H1 (cell line): ENCODE results near the gene QRICH1. TPM values are rescaled to one million over a fixed set of nuclear protein-coding genes. Genes with fewer than 3 reads are reported as not detected.

Source experiments
- CTCF ChIA-PET: fragments of 300-600 bp; sonication (Branson Sonifier 250); formaldehyde crosslinking; loops from one replicate; lab custom pipeline; 2021; ENCODE audit not compliant: partially characterized antibody; lab: Charles Lee
- POLR2A ChIA-PET: fragments of 300-600 bp; sonication (Branson Sonifier 250); formaldehyde crosslinking; loops from one replicate; lab custom pipeline; 2021; ENCODE audit warnings: inconsistent platforms; ENCODE audit not compliant: partially characterized antibody; lab: Charles Lee
- DNase-seq, 2 experiments: peaks; one replicate each; pipeline versions ENCODE4 v3.0.0 to v3.0.0-alpha.2; 2010 to 2022; ENCODE audit warnings: low spot score in 2 of 2, low read depth in 1 of 2, mixed read lengths in 1 of 2
- FAIRE-seq: peaks from 2 replicates; lab custom pipeline; 2011; peaks lifted over from hg19 to GRCh38; lab: Jason Lieb, UNC
- H2AFZ ChIP-seq: 2 replicates; pipeline ENCODE4 v1.8.1; 2012; ENCODE audit warnings: low read length, inconsistent platforms
- H2AK5ac ChIP-seq: 2 replicates; pipeline ENCODE4 v1.6.1; 2013; ENCODE audit warnings: low read depth, low read length
- H2BK120ac ChIP-seq: replicated peaks from 2 replicates; pipeline ENCODE3; 2013; ENCODE audit warnings: low read depth, low read length, inconsistent platforms
- H2BK12ac ChIP-seq: 2 replicates; pipeline ENCODE4 v1.6.1; 2013; ENCODE audit warnings: low read depth, low read length
- H2BK15ac ChIP-seq: 2 replicates; pipeline ENCODE4 v1.6.1; 2013; ENCODE audit warnings: low read length
- H2BK20ac ChIP-seq: 2 replicates; pipeline ENCODE4 v1.6.1; 2013; ENCODE audit warnings: low read length
- H2BK5ac ChIP-seq: 2 replicates; pipeline ENCODE4 v1.6.1; 2013; ENCODE audit warnings: low read depth, low read length
- H3K14ac ChIP-seq: 2 replicates; pipeline ENCODE4 v1.6.1; 2013; ENCODE audit warnings: inconsistent platforms; ENCODE audit not compliant: insufficient read length
- H3K18ac ChIP-seq: 2 replicates; pipeline ENCODE4 v1.6.1; 2013; ENCODE audit warnings: low read length; ENCODE audit errors: extremely low read depth
- H3K23ac ChIP-seq: 2 replicates; pipeline ENCODE4 v1.6.1; 2013; ENCODE audit warnings: inconsistent platforms; ENCODE audit not compliant: insufficient read length
- H3K23me2 ChIP-seq: 2 replicates; pipeline ENCODE4 v1.6.1; 2013; ENCODE audit warnings: low read depth, low read length
- H3K27ac ChIP-seq: 2 replicates; pipeline ENCODE4 v1.6.1; 2011; ENCODE audit warnings: low read depth, low read length, inconsistent platforms
- H3K27me3 ChIP-seq, 4 experiments: replicated peaks in 1 of 4; 1 replicate in 1 of 4; 2 replicates in 3 of 4; pipeline versions ENCODE4 v1.6.1 to v1.8.1; 2011 to 2013; ENCODE audit warnings: low read length in 3 of 4, mild to moderate bottlenecking in 3 of 4, inconsistent platforms in 2 of 4, mixed read lengths in 2 of 4, moderate library complexity in 1 of 4; ENCODE audit not compliant: control insufficient read depth in 3 of 4, insufficient read depth in 3 of 4; ENCODE audit errors: extremely low read depth in 1 of 4
- H3K36me3 ChIP-seq, 4 experiments: 2 replicates each; pipeline versions ENCODE4 v1.6.1 to v1.8.1; 2011 to 2013; ENCODE audit warnings: mild to moderate bottlenecking in 4 of 4, low read length in 3 of 4, moderate library complexity in 2 of 4, control low read depth in 1 of 4, inconsistent platforms in 1 of 4; ENCODE audit not compliant: insufficient read depth in 4 of 4, control insufficient read depth in 2 of 4
- H3K4ac ChIP-seq: replicated peaks from 2 replicates; pipeline ENCODE3; 2013; ENCODE audit warnings: low read length, low read depth, mixed read lengths, inconsistent platforms; ENCODE audit not compliant: insufficient read length
- H3K4me1 ChIP-seq, 4 experiments: replicated peaks in 1 of 4; 1 replicate in 1 of 4; 2 replicates in 3 of 4; pipeline versions ENCODE4 v1.6.1 to v1.8.1; 2011 to 2013; ENCODE audit warnings: low read length in 3 of 4, inconsistent platforms in 2 of 4, mixed read lengths in 1 of 4; ENCODE audit not compliant: insufficient read depth in 4 of 4, control insufficient read depth in 3 of 4
- H3K4me2 ChIP-seq, 2 experiments: 2 replicates each; pipeline versions ENCODE4 v1.6.1 to v1.8.1; 2011 to 2013; ENCODE audit warnings: low read depth in 2 of 2, low read length in 2 of 2, control low read depth in 1 of 2, inconsistent platforms in 1 of 2, mild to moderate bottlenecking in 1 of 2; ENCODE audit not compliant: insufficient read depth in 1 of 2
- H3K4me3 ChIP-seq, 4 experiments: fragments of 200-600, 300-600 bp in 1 of 4; sonication (generic), shearing (Covaris generic), sonication (Bioruptor Twin) in 1 of 4; 2 replicates each; pipeline versions ENCODE4 v1.5.1 to v1.8.1; 2011 to 2016; ENCODE audit warnings: low read length in 4 of 4, low read depth in 3 of 4, control low read depth in 2 of 4, inconsistent platforms in 2 of 4, mild to moderate bottlenecking in 2 of 4, mixed read lengths in 1 of 4, moderate library complexity in 1 of 4; ENCODE audit not compliant: insufficient read depth in 2 of 4; ENCODE audit errors: extremely low read depth in 1 of 4
- H3K56ac ChIP-seq: replicated peaks from 2 replicates; pipeline ENCODE3; 2013; ENCODE audit warnings: low read depth, mild to moderate bottlenecking, mixed read lengths, low read length, inconsistent platforms; ENCODE audit not compliant: insufficient read length
- H3K79me1 ChIP-seq: 2 replicates; pipeline ENCODE4 v1.6.1; 2013; ENCODE audit warnings: low read depth, low read length, control low read depth
- H3K79me2 ChIP-seq, 2 experiments: 2 replicates each; pipeline versions ENCODE4 v1.6.1 to v1.8.1; 2012 to 2013; ENCODE audit warnings: low read length in 2 of 2, mild to moderate bottlenecking in 2 of 2, inconsistent platforms in 1 of 2; ENCODE audit not compliant: insufficient read depth in 2 of 2, control insufficient read depth in 1 of 2
- H3K9ac ChIP-seq, 4 experiments: replicated peaks in 1 of 4; 1 replicate in 1 of 4; 2 replicates in 3 of 4; pipeline versions ENCODE4 v1.6.1 to v1.8.1; 2011 to 2013; ENCODE audit warnings: low read depth in 3 of 4, low read length in 3 of 4, control low read depth in 2 of 4, mild to moderate bottlenecking in 2 of 4, moderate library complexity in 2 of 4, inconsistent platforms in 1 of 4; ENCODE audit errors: extremely low read depth in 1 of 4
- H3K9me3 ChIP-seq, 2 experiments: 2 replicates each; pipeline versions ENCODE4 v1.6.1 to v1.8.1; 2012 to 2013; ENCODE audit warnings: mild to moderate bottlenecking in 2 of 2, moderate library complexity in 2 of 2, control low read depth in 1 of 2, inconsistent platforms in 1 of 2, low read depth in 1 of 2, low read length in 1 of 2, mixed read lengths in 1 of 2; ENCODE audit not compliant: insufficient read depth in 2 of 2
- H4K20me1 ChIP-seq, 2 experiments: replicated peaks in 1 of 2; 2 replicates each; pipeline versions ENCODE3 to v1.8.1; 2011 to 2013; ENCODE audit warnings: inconsistent platforms in 2 of 2, low read length in 2 of 2, mild to moderate bottlenecking in 1 of 2; ENCODE audit not compliant: insufficient read depth in 2 of 2, control insufficient read depth in 1 of 2
- H4K5ac ChIP-seq: 2 replicates; pipeline ENCODE4 v1.6.1; 2013; ENCODE audit warnings: low read length, low read depth, mixed read lengths, inconsistent platforms; ENCODE audit not compliant: insufficient read length
- H4K8ac ChIP-seq: 2 replicates; pipeline ENCODE4 v1.8.0; 2013; ENCODE audit warnings: mild to moderate bottlenecking, moderate library complexity, low read length, inconsistent platforms; ENCODE audit not compliant: insufficient read depth; ENCODE audit errors: extremely low read depth
- H4K91ac ChIP-seq: replicated peaks from 2 replicates; pipeline ENCODE3; 2013; ENCODE audit warnings: low read length, mixed read lengths, inconsistent platforms; ENCODE audit not compliant: insufficient read length
- ASH2L ChIP-seq: fragments of 200-600, 300-600 bp; sonication (generic); IDR thresholded peaks from one replicate; pipeline ENCODE4 v1.7.1; 2017; ENCODE audit warnings: low read length
- BCL11A ChIP-seq, 2 experiments: IDR thresholded peaks; one replicate each; pipeline ENCODE4 v1.6.1; 2011; ENCODE audit warnings: low read depth in 2 of 2, low read length in 2 of 2, mild to moderate bottlenecking in 2 of 2
- KDM5A ChIP-seq: fragments of 200-600 bp; IDR thresholded peaks from 2 replicates; pipeline ENCODE4 v1.7.1; 2012; ENCODE audit warnings: mild to moderate bottlenecking, low read length, inconsistent platforms, mixed read lengths
- WGBS, 2 experiments: shearing (Covaris generic) in 1 of 2; methylation state at CpG; one replicate each; pipeline versions ENCODE4 v1.1.6 to v1.1.7; 2013 to 2015; ENCODE audit warnings: low lambda C conversion rate in 2 of 2, mixed read lengths in 2 of 2, inconsistent platforms in 1 of 2, low coverage in 1 of 2, missing lambda C conversion rate in 1 of 2; ENCODE audit not compliant: insufficient replicate concordance in 2 of 2, insufficient coverage in 1 of 2, insufficient read length in 1 of 2; ENCODE audit errors: extremely low coverage in 1 of 2, missing lambda C conversion rate in 1 of 2; 5-methylcytosine and 5-hydroxymethylcytosine counted together
- polyA plus RNA-seq, 7 experiments: library from polyadenylated mRNA; depleted of rRNA in 3 of 7; stranded (reverse) in 5 of 7; unstranded in 2 of 7; fragments of >200 nt in 5 of 7; fragments of 200-250 nt in 2 of 7; gene quantifications; 1 replicate in 5 of 7; 2 replicates in 1 of 7; 4 replicates in 1 of 7; pipeline versions ENCODE4 v1.2.1 to v1.2.3, GENCODE V29; 2011 to 2013; ENCODE audit warnings: missing spikeins in 2 of 7, mixed read lengths in 2 of 7
- total RNA-seq: library from RNA; stranded (reverse); fragmentation: NEBNext Ultra II Directional; extraction: Animal tissue kit (Norgen Biotek cat#: 25700); gene quantifications from 2 replicates; pipeline ENCODE4 v1.2.1, GENCODE V29; 2021

The QRICH1 gene
- total and polyA plus RNA-seq, 2 of the 8 experiments (the other 6 are each of a cell fraction or from before 2014, with no cell fraction given) = 128 to 142 TPM

DNA sequence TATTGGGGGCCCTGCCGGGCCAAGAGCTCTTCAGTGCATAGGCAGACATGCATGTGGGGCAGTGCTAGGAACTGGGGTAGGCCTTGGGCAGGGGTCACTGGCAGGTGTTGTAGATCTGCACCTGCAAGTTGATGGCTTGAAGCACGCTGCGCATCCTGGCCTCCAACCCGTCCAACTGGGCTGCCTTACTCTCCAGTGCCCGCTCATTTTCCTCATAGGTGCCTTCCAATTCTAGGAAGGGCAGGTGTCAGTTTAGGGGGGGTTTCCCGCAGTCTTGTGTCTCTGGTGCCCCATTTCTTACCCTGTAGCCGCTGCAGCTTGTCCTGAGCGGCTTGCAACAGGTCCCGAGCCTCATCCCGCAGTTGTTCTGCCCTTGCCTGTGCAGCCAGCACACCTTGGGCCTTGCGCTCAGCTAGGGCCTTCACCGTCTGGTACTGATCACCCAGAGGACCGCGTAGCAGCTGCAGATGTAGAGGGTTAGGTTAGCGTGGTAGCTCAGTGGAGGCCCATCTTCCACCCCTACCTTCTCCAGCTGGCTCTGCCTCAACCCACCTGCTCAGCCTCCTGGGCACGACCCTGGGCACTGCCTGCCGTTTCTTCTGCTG, 27.4 kb upstream of the QRICH1 start:
- no peak overlapping the region for H2BK120ac ChIP-seq
- DNase-seq (no peak), FAIRE-seq (no peak)
- WGBS, 2 experiments = 82% methylated on average over 17 of the region's 17 CpGs; no CpG with 5 or more reads in 1 of the 2 experiments
- H4K20me1 ChIP-seq = peaks cover 0 to 8% of the 10 kb centered on the region in 2 experiments
- peak overlapping the region; percentile 92 to 99 for H3K4me2 ChIP-seq
- H3K27me3 ChIP-seq = no peaks in the 10 kb centered on the region
- H3K4me1 ChIP-seq = peaks cover 0 to 11% (median 6%) of the 10 kb centered on the region in 4 experiments; a peak in 5 of 7 replicates
- POLR2A ChIA-PET = interaction anchor here (0.6 to 25.5 kb wide), 19 partner anchors 8 to 218 kb away, joined by 3 to 508 read pairs (median 5); partner anchors contain the start of genes IMPDH2, LAMB2, NDUFAF3 and P4HTM
- no peaks in the 10 kb centered on the region for H3K9me3 ChIP-seq
- H3K9ac ChIP-seq = peak overlapping the region in 2 of 4 experiments; percentile 9 to 14; a peak in 3 of 7 replicates
- peak overlapping the region; percentile 19; the same call in 1 of the 2 replicates for H2BK12ac ChIP-seq
- 0 out of 2 replicates have a peak overlapping the region, but pooled peaks have one; percentile 17 for H2AK5ac ChIP-seq
- H3K4me3 ChIP-seq = peak overlapping the region; percentile 83 to 92 (median 86); a peak in 6 of 8 replicates
- peak overlapping the region; percentile 95 for H4K91ac ChIP-seq
- H3K27ac ChIP-seq = peak overlapping the region; percentile 53
- no peak overlapping the region for H3K23ac ChIP-seq
- H2BK5ac ChIP-seq = peak overlapping the region; percentile 87; the same call in 1 of the 2 replicates
- H3K4ac ChIP-seq = peak overlapping the region; percentile 87
- peak overlapping the region; percentile 97 for H4K8ac ChIP-seq
- no peak overlapping the region for H2AFZ ChIP-seq
- H2BK20ac ChIP-seq = no peak overlapping the region
- H3K36me3 ChIP-seq = peaks cover 14 to 44% (median 32%) of the 10 kb centered on the region in 4 experiments
- TF ChIP-seq KDM5A (no peak), BCL11A (IDR thresholded peaks at IDR 0.05; ENCODE audit: low read depth in 2 of 2, low read length in 2 of 2) (no peak), ASH2L (peak; percentile 11)
- peaks cover 0 to 10% of the 10 kb centered on the region in 2 experiments; a peak in 2 of 4 replicates for H3K79me2 ChIP-seq
- peak overlapping the region; percentile 83 for H3K18ac ChIP-seq
- H4K5ac ChIP-seq = peak overlapping the region; percentile 78
- no peak overlapping the region for H3K56ac ChIP-seq
- CTCF ChIA-PET = interaction anchor here (0.6 to 4.4 kb wide), 10 partner anchors 11 to 410 kb away, joined by 3 to 20 read pairs (median 4); partner anchors contain the start of genes KLHDC8B, LAMB2, NDUFAF3 and QARS1
- H3K14ac ChIP-seq = no peak overlapping the region
- H2BK15ac ChIP-seq = peak overlapping the region; percentile 81
- H3K23me2 ChIP-seq = peaks cover 5% of the 10 kb centered on the region
- peaks cover 9% of the 10 kb centered on the region for H3K79me1 ChIP-seq
